Measurements from ENCODE around the gene CNTRL.

Gene CNTRL

DNA sequence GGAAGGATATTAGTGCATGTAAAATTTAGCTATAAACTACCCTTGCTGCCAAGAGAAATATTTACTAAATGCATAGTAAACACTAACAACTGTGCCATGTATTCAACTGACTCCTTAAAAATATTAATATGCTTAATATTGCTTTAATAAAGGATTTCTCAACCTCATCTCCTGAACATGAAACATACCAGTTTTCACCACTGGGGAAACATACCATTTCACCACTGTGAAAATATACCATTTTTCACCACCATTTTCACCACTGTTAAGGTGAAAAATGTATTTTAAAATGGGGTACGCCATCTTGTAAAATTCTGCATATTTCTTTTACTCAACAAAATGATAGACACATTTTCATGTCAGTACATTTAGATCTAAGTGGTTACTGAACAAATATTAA is 122.4 kb downstream of the CNTRL start:
- Histone ChIP-seq H3K27ac (ENCODE audit: low read length) (no peak overlapping the region), H3K4me3 (ENCODE audit: low read length) (no peak overlapping the region), H3K27me3 (ENCODE audit: insufficient read depth, low read length) (no peaks in the 10 kb centered on the region), H3K36me3 (ENCODE audit: insufficient read depth, low read depth, low read length) (no peaks in the 10 kb centered on the region), H3K9me3 (ENCODE audit: insufficient read depth, low read depth, low read length) (no peaks in the 10 kb centered on the region), H3K9ac (ENCODE audit: low read depth, low read length) (no peak overlapping the region), H3K4me1 (ENCODE audit: insufficient read depth, low read length) (peaks cover 18% of the 10 kb centered on the region)

DNA sequence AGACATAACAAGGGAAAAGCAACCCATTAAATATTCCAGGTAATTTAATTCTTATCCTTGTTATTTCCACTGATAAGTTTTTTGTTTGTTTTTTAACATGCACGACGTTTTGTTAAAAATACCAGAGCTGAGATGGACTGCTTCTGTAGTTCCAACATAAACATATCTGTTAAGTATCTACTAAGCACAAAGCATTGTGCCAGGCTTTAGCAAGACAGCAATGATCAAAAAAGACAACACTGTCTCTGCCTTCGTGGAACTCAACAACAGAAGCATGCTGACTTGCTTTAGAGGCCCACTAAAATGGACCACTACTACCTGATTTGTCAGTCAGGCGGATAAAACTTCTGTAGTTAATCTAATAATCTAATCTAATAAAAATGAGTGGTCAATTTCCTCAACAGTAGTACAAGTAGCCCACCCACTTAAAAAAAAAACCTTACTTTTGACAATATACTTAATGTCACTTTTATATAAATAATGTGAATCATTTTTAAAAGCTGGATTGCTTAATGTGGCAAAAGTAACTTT is 123.8 kb downstream of the CNTRL start:
- Histone ChIP-seq H3K27me3 (ENCODE audit: insufficient read depth, low read length) (no peaks in the 10 kb centered on the region), H3K4me3 (ENCODE audit: low read length) (no peak overlapping the region), H3K9me3 (ENCODE audit: insufficient read depth, low read depth, low read length) (no peaks in the 10 kb centered on the region), H3K4me1 (ENCODE audit: insufficient read depth, low read length) (peaks cover 21% of the 10 kb centered on the region), H3K36me3 (ENCODE audit: insufficient read depth, low read depth, low read length) (no peaks in the 10 kb centered on the region), H3K9ac (ENCODE audit: low read depth, low read length) (no peak overlapping the region), H3K27ac (ENCODE audit: low read length) (no peak overlapping the region)

DNA sequence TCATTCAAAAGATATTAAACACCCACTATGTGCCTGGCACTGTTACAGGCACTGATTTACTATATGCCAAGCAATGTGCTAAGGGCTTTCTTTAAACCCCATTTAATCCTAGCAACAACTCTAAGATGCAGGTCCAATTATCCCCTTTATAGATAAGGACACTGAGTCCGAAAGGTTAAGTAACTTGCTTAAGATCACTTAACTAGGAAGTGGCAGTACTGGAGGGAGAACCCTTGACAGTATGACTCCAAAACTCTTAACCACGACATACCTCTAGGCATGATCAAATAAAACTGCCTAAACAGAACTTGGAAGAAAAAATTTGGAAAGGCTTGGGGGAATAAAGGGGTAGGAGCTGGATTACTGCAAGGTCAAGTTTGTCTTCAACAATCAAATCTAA is 125.2 kb downstream of the CNTRL start:
- H3K4me1 ChIP-seq (ENCODE audit: insufficient read depth, low read length) = peaks cover 18% of the 10 kb centered on the region
- no peaks in the 10 kb centered on the region for H3K36me3 ChIP-seq (ENCODE audit: insufficient read depth, low read depth, low read length)
- H3K27ac ChIP-seq (ENCODE audit: low read length) = no peak overlapping the region
- H3K27me3 ChIP-seq (ENCODE audit: insufficient read depth, low read length) = peaks cover 4% of the 10 kb centered on the region; the same call in 1 of the 2 replicates
- H3K9me3 ChIP-seq (ENCODE audit: insufficient read depth, low read depth, low read length) = no peaks in the 10 kb centered on the region
- H3K9ac ChIP-seq (ENCODE audit: low read depth, low read length) = peak overlapping the region; percentile 82
- H3K4me3 ChIP-seq (ENCODE audit: low read length) = peak overlapping the region; percentile 70

DNA sequence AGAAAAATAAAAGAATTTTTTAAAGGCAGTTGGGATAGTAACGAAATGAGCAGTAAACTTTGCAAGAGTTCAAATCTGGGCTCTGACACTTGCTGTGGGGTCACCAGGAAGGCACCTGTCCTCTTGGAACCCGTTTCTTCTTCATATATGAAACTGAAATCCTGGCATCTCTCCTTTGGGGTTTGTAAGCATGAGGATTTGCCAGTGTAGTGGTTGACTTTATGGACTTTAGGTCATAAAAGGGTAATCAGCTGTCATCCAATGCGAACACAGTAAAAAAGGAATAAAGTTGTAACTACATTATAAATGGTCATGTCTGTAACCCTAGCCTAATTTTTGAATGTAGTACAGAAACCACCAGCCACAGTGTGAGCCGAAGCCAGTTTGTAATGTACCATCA is 125.6 kb downstream of the CNTRL start:
- H3K27ac ChIP-seq (ENCODE audit: low read length) = no peak overlapping the region
- H3K9me3 ChIP-seq (ENCODE audit: insufficient read depth, low read depth, low read length) = no peaks in the 10 kb centered on the region
- H3K36me3 ChIP-seq (ENCODE audit: insufficient read depth, low read depth, low read length) = no peaks in the 10 kb centered on the region
- H3K4me1 ChIP-seq (ENCODE audit: insufficient read depth, low read length) = peaks cover 15% of the 10 kb centered on the region
- H3K9ac ChIP-seq (ENCODE audit: low read depth, low read length) = peak overlapping the region; percentile 82
- H3K4me3 ChIP-seq (ENCODE audit: low read length) = peak overlapping the region; percentile 70
- H3K27me3 ChIP-seq (ENCODE audit: insufficient read depth, low read length) = peaks cover 8% of the 10 kb centered on the region

DNA sequence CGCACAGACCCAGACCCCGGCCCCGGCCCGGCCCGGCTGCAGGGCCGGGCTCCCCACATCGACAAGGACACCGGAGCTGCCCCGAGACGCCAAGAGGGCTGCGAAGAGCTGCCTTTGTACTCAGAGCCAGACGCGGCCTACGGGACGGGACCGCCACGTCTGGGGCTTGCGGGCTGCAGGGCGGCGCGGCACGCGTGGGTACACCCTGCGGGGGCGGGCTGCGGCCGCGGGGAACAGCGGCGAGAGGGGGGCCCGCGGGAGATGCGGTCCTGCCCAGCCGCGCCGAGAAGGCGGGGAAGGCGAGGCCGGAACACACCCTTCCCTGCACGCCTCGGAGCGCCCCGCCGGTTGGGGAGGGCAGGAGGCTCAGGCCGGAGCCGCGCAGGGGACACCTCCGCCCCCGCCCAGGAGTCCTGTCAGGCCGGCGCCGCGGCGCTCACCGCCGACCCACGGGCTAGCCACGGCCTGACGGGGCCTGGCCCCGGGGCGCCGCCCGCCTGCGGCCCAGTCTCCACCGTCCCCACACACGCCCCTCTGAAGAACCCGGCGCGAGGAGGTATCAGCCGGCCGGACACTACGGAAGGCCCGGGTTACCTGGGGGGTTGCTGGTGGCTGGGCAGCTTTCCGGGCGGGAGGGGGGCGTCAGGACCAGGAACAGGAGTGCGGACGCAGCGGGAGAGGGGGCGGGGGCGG is 126.4 kb downstream of the CNTRL start:
- Histone ChIP-seq H3K4me1 (ENCODE audit: insufficient read depth, low read length) (peaks cover 16% of the 10 kb centered on the region), H3K27ac (ENCODE audit: low read length) (no peak overlapping the region), H3K27me3 (ENCODE audit: insufficient read depth, low read length) (peaks cover 10% of the 10 kb centered on the region), H3K9ac (ENCODE audit: low read depth, low read length) (peak overlapping the region; percentile 82), H3K36me3 (ENCODE audit: insufficient read depth, low read depth, low read length) (no peaks in the 10 kb centered on the region), H3K9me3 (ENCODE audit: insufficient read depth, low read depth, low read length) (no peaks in the 10 kb centered on the region), H3K4me3 (ENCODE audit: low read length) (peak overlapping the region; percentile 70)

DNA sequence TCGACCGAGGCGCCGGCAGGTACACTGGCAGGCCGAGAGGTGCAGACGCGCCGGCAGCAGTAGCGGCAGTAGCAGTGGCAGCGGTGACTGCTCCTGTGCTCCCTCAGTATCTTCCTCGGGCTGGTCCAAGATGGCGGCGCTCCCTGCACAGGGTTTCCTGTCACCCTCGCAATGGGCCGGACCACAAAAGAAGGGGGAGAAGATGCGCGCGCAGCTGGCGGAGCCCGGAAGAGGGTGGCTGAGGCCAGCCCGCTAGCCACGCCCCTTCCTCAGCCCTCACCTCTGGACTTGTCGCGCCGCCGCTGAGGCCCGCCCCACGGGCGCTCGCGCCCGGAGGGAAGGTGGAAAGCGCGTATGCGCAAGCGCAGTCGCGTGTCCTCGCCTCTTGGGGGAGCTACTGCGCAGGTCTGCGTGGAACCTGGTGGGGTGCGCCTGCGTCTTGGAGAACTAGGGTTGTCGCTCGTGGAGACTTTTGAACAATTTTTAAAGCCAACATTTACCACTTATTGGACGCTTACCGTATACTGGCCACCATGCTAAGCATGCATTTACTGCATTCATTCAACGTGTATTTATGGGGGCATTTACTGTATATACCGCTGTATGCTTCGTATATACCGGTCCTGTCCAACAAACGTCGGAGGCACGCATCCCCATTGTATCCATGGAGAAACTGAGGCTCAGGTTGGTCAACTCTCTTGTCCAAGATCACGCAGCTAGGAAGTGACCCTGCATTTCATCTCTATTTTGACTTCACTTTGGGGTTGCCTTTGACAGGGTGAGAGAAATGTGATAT is 127.2 kb downstream of the CNTRL start, which contains the start of gene RAB14:
Gene RAB14, minus strand, starts transcription at position 132 of the 796 bp plus-strand sequence. CDS start 8,457 bp downstream, outside the sequence.
- Histone ChIP-seq H3K27ac (ENCODE audit: low read length) (no peak within 1 kb of the TSS), H3K4me3 (ENCODE audit: low read length) (peak within 1 kb of the TSS; percentile 70), H3K4me1 (ENCODE audit: insufficient read depth, low read length) (peaks cover 23% of the 10 kb centered on the region)

DNA sequence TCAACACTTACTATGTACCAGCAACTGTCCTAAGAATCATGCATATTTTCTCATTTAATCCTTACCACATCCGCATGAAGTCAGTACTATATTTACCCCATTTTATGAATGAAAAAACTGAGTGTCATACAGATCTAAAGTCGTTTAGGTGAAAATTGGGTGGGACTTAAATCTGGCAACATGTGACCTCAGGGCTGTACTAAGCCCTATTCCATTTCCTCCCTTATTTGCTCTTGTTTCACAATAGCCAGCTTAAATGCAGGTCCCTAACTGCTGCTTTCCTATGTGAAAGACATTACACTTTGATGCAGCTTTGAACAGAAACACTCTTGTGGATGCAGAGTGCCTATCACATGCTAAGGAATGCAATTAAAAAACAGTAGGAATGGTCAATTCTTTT is 129.4 kb downstream of the CNTRL start:
- no peak overlapping the region for H3K9ac ChIP-seq (ENCODE audit: low read depth, low read length)
- H3K27me3 ChIP-seq (ENCODE audit: insufficient read depth, low read length) = peaks cover 10% of the 10 kb centered on the region
- no peak overlapping the region for H3K4me3 ChIP-seq (ENCODE audit: low read length)
- no peak overlapping the region for H3K27ac ChIP-seq (ENCODE audit: low read length)
- H3K9me3 ChIP-seq (ENCODE audit: insufficient read depth, low read depth, low read length) = no peaks in the 10 kb centered on the region
- no peaks in the 10 kb centered on the region for H3K36me3 ChIP-seq (ENCODE audit: insufficient read depth, low read depth, low read length)
- peaks cover 26% of the 10 kb centered on the region for H3K4me1 ChIP-seq (ENCODE audit: insufficient read depth, low read length)

More for the DNA sequence above, 127.2 kb downstream of the CNTRL start, which contains the start of gene RAB14:
- Histone ChIP-seq H3K27me3 (ENCODE audit: insufficient read depth, low read length) (peaks cover 10% of the 10 kb centered on the region), H3K36me3 (ENCODE audit: insufficient read depth, low read depth, low read length) (no peaks in the 10 kb centered on the region), H3K9me3 (ENCODE audit: insufficient read depth, low read depth, low read length) (no peaks in the 10 kb centered on the region), H3K9ac (ENCODE audit: low read depth, low read length) (peak within 1 kb of the TSS; percentile 82)

DNA sequence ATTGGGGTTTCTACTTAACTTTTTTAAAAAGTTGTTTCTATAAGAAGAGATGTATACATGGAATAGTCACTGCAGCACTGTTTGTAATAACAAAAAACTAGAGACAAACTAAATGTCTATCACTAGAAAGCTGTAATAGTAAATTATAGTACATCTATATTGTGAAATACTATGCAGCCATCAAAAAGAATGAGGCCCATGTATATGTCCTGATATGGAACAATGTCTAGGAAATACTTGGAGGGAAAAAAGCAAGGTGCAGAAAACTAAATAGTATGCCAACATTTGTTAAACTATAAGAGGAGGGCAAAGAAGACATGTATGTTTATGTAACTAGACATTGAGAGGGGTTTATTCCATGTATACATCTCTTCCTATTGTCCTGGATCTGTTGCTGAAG is 129.9 kb downstream of the CNTRL start:
- Histone ChIP-seq H3K9ac (ENCODE audit: low read depth, low read length) (no peak overlapping the region), H3K4me1 (ENCODE audit: insufficient read depth, low read length) (peaks cover 24% of the 10 kb centered on the region), H3K36me3 (ENCODE audit: insufficient read depth, low read depth, low read length) (no peaks in the 10 kb centered on the region), H3K4me3 (ENCODE audit: low read length) (no peak overlapping the region), H3K27ac (ENCODE audit: low read length) (no peak overlapping the region), H3K27me3 (ENCODE audit: insufficient read depth, low read length) (peaks cover 10% of the 10 kb centered on the region), H3K9me3 (ENCODE audit: insufficient read depth, low read depth, low read length) (no peaks in the 10 kb centered on the region)

DNA sequence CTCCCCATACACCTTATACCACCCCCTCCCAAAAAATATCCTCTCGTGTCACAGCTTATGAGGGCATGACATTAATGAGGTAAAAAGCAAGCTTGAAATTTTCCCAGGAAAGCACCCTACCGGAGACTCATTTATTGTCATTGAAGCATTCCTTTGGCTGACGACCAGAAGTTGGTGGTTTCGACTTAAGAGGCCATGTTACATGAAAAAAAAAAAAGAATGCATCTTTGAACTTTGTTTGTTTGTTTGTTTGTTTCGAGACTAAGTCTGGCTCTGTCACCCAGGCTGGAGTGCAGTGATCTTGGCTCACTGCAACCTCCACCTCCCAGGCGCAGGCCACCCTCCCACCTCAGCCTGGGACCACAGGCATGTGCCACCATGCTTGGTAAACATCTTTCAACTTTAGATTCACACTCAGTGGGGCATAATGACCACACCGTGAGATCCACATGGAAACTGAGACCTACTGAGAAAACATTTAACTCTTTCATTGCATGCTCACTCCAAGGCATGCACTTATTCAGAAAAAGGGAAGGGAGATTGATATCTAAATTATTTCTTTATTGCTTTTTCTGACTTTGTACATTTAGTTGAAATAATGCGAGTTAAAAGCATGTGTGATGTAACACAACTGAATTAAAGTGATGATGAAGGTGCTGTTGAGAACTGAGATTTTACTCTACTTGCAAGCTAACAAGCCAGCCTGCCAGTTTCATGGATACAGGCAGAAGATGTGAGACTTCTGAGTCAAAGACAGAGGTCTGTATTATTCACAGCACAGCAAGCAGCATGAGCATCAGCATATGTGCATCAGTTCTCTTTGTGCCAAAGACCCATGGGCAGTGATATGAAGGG is 132.0 kb downstream of the CNTRL start:
- Histone ChIP-seq H3K9ac (ENCODE audit: low read depth, low read length) (no peak overlapping the region), H3K4me3 (ENCODE audit: low read length) (0 out of 2 replicates have a peak overlapping the region, but pooled peaks have one; percentile 12), H3K36me3 (ENCODE audit: insufficient read depth, low read depth, low read length) (no peaks in the 10 kb centered on the region), H3K4me1 (ENCODE audit: insufficient read depth, low read length) (peaks cover 15% of the 10 kb centered on the region), H3K9me3 (ENCODE audit: insufficient read depth, low read depth, low read length) (no peaks in the 10 kb centered on the region), H3K27me3 (ENCODE audit: insufficient read depth, low read length) (peaks cover 10% of the 10 kb centered on the region), H3K27ac (ENCODE audit: low read length) (no peak overlapping the region)

DNA sequence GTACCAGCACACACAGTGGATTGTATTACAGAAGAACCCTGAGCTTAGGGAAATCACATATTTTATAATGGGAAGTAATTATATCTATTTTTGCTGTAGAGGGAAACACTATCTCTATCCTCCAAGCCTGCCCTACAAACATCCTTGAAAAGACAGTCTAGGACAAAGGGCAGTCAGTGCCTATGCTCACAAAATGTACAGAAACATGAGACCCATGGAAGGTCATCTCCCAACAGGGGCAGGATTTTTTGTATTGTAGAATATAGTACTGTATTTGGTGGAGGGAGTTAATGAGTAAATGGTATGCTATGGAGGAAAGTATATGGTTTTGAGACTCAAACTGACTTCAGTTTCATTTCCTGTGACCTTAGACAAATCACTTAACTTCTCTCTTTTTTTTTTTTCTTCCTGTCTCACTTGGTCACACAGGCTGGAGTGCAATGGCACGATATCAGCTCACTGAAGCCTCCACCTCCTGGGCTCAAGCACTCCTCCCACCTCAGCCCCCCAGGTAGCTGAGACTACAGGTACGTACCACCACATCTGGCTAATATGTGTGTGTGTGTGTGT is 132.7 kb downstream of the CNTRL start:
- no peak overlapping the region for H3K9ac ChIP-seq (ENCODE audit: low read depth, low read length)
- peaks cover 10% of the 10 kb centered on the region for H3K27me3 ChIP-seq (ENCODE audit: insufficient read depth, low read length)
- no peaks in the 10 kb centered on the region for H3K36me3 ChIP-seq (ENCODE audit: insufficient read depth, low read depth, low read length)
- peaks cover 11% of the 10 kb centered on the region; the same call in 1 of the 2 replicates for H3K4me1 ChIP-seq (ENCODE audit: insufficient read depth, low read length)
- no peak overlapping the region for H3K27ac ChIP-seq (ENCODE audit: low read length)
- no peak overlapping the region for H3K4me3 ChIP-seq (ENCODE audit: low read length)
- no peaks in the 10 kb centered on the region for H3K9me3 ChIP-seq (ENCODE audit: insufficient read depth, low read depth, low read length)

DNA sequence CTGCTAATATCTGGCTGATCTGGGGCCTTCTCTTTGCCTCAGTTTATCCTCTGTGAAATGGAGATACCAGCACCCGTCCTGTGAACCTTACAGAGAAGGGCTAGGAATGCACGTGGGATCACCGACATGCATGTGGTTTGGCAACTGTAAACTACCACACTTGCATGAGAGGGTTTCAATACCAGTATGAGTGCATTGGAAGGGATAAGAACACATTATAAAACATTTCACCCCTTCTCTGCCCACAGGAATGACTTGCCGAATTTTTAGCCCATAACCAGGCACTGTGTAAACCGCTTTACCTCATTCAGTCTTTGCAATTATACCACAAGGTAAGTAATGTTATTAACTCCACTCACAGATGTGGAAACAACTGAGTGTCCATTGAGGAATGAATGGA is 135.8 kb downstream of the CNTRL start:
- Histone ChIP-seq H3K4me3 (ENCODE audit: low read length) (no peak overlapping the region), H3K9ac (ENCODE audit: low read depth, low read length) (no peak overlapping the region), H3K36me3 (ENCODE audit: insufficient read depth, low read depth, low read length) (no peaks in the 10 kb centered on the region), H3K27me3 (ENCODE audit: insufficient read depth, low read length) (peaks cover under 1% of the 10 kb centered on the region), H3K4me1 (ENCODE audit: insufficient read depth, low read length) (peaks cover 11% of the 10 kb centered on the region; the same call in 1 of the 2 replicates), H3K27ac (ENCODE audit: low read length) (no peak overlapping the region), H3K9me3 (ENCODE audit: insufficient read depth, low read depth, low read length) (no peaks in the 10 kb centered on the region)

Data from iPS-20b (cell line).